ENCODE measurements around the gene FGFBP2.

Gene FGFBP2

DNA sequence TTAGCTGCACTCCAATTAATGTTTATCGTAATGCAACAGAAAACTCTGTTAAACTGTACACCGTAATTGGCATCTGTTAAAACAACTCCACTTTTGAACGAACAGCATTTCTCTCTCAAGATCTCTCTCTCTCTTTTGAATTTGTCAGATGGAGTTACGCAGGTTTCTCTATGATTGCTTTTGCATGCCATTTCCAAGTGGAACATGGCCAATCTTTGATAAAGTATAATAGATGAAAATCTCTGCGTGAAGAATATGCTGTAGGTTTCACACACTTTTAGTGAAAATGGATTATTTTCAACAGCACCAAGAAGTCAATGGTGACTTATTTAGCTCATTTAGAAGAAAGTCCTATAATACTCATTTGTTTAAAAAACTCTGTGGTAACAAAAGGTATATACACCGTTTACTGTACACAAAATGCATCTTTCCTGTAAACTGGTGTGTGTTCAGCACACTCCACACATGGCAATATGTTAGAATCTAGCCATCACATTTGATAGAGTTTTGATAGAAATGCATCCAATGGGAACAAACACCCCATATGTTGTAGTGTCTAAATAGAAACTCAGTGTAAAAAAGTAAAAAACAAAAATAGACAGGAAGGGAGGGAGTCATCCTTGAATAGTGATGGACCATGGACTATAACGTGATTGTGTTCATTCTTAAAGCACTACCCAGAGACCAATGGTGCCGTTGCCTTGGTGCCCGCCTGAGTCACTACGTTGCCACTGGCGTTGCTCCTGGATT, 5.8 kb upstream of the FGFBP2 start:
- Histone ChIP-seq H3K4me3 (ENCODE audit: low read length) (no peak overlapping the region), H3F3A (ENCODE audit: insufficient read depth, low read length) (no peaks in the 10 kb centered on the region), H3K27ac (ENCODE audit: low read length) (no peak overlapping the region), H3K27me3 (replicated peaks; ENCODE audit: insufficient read depth, low read length) (no peaks in the 10 kb centered on the region), H3K4me2 (ENCODE audit: low read depth, low read length) (no peak overlapping the region), H2AFZ (ENCODE audit: low read length) (no peak overlapping the region), H3K9me3 (replicated peaks; ENCODE audit: insufficient read depth, low read length) (no peaks in the 10 kb centered on the region), H4K20me1 (ENCODE audit: insufficient read depth, low read length) (no peaks in the 10 kb centered on the region), H3K9ac (ENCODE audit: low read length) (no peak overlapping the region), H3K36me3 (replicated peaks; ENCODE audit: insufficient read depth, low read length) (no peaks in the 10 kb centered on the region), H3K9me2 (replicated peaks; ENCODE audit: insufficient read depth, low read length) (no peaks in the 10 kb centered on the region), H3K4me1 (ENCODE audit: low read length) (no peaks in the 10 kb centered on the region), H3K79me2 (ENCODE audit: low read length) (no peaks in the 10 kb centered on the region)
- no peak for DNase-seq
- TF ChIP-seq EZH2 (optimal IDR thresholded peaks at IDR 0.05; ENCODE audit: low read depth, low read length) (no peak), EZH2phosphoT487 (IDR thresholded peaks at IDR 0.05; ENCODE audit: low read length) (no peak)
- TF ChIP-seq, protein P1, sequence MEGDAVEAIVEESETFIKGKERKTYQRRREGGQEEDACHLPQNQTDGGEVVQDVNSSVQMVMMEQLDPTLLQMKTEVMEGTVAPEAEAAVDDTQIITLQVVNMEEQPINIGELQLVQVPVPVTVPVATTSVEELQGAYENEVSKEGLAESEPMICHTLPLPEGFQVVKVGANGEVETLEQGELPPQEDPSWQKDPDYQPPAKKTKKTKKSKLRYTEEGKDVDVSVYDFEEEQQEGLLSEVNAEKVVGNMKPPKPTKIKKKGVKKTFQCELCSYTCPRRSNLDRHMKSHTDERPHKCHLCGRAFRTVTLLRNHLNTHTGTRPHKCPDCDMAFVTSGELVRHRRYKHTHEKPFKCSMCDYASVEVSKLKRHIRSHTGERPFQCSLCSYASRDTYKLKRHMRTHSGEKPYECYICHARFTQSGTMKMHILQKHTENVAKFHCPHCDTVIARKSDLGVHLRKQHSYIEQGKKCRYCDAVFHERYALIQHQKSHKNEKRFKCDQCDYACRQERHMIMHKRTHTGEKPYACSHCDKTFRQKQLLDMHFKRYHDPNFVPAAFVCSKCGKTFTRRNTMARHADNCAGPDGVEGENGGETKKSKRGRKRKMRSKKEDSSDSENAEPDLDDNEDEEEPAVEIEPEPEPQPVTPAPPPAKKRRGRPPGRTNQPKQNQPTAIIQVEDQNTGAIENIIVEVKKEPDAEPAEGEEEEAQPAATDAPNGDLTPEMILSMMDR (IDR thresholded peaks at IDR 0.05; ENCODE audit: low read length), result no peak

DNA sequence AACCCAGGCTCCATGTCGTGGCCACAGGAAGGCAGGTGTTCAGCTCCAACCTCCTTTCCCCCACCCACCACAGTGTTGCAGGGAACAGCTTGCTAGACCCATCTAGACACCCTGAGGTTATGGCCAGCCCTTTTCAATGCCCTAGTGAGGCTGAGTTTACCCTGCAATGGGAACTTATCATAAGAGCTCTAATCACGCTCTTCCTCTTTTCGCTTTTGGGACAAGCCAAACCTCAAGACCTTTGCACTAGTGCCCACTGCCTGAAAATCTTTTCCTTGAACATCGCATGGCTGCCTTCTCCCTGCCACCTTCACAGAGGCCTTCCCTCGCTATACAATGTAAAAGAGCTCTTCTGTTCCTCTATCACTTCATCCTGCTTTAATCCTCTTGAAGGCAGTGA, 2.4 kb upstream of the FGFBP2 start:
- Histone ChIP-seq H2AFZ (ENCODE audit: low read length) (no peak overlapping the region), H3K4me1 (ENCODE audit: low read length) (no peaks in the 10 kb centered on the region), H3K9ac (ENCODE audit: low read length) (no peak overlapping the region), H3K4me2 (ENCODE audit: low read depth, low read length) (no peak overlapping the region), H3K27me3 (replicated peaks; ENCODE audit: insufficient read depth, low read length) (no peaks in the 10 kb centered on the region), H4K20me1 (ENCODE audit: insufficient read depth, low read length) (no peaks in the 10 kb centered on the region), H3K36me3 (replicated peaks; ENCODE audit: insufficient read depth, low read length) (no peaks in the 10 kb centered on the region), H3K9me2 (replicated peaks; ENCODE audit: insufficient read depth, low read length) (no peaks in the 10 kb centered on the region), H3K4me3 (ENCODE audit: low read length) (no peak overlapping the region), H3K79me2 (ENCODE audit: low read length) (no peaks in the 10 kb centered on the region), H3K27ac (ENCODE audit: low read length) (no peak overlapping the region), H3K9me3 (replicated peaks; ENCODE audit: insufficient read depth, low read length) (no peaks in the 10 kb centered on the region), H3F3A (ENCODE audit: insufficient read depth, low read length) (no peaks in the 10 kb centered on the region)
- no peak for DNase-seq
- TF ChIP-seq, protein P1 (IDR thresholded peaks at IDR 0.05; ENCODE audit: low read length), result no peak
- TF ChIP-seq EZH2 (optimal IDR thresholded peaks at IDR 0.05; ENCODE audit: low read depth, low read length) (no peak), EZH2phosphoT487 (IDR thresholded peaks at IDR 0.05; ENCODE audit: low read length) (no peak)

DNA sequence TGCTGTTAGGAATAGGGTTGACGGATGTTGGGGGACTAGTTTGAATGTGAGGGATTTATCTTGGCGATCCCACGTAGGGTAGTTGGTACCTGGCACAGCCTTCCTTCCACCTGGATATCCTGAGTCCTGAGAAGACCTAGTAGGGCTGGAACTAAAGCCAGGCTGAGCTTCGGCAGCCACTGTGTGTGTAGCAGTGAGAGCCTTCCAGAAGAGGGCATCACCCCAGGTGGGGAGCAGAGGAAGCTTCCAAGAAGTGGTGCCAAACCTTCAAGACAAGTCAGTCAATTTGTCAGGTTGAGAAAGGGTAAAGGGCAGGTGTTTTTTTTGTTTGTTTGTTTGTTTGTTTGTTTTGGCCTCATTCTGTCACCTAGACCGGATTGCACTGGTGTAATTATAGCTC, 1.2 kb upstream of the FGFBP2 start:
- no peak for TF ChIP-seq EZH2 (optimal IDR thresholded peaks at IDR 0.05; ENCODE audit: low read depth, low read length)
- TF ChIP-seq EZH2phosphoT487 (IDR thresholded peaks at IDR 0.05; ENCODE audit: low read length), result no peak
- TF ChIP-seq, protein P1 (IDR thresholded peaks at IDR 0.05; ENCODE audit: low read length), result no peak
- no peaks in the 10 kb centered on the region for H3F3A ChIP-seq (ENCODE audit: insufficient read depth, low read length)
- no peaks in the 10 kb centered on the region for H3K36me3 ChIP-seq (replicated peaks; ENCODE audit: insufficient read depth, low read length)
- H3K27ac ChIP-seq (ENCODE audit: low read length), result no peak overlapping the region
- H3K4me1 ChIP-seq (ENCODE audit: low read length), result no peaks in the 10 kb centered on the region
- no peaks in the 10 kb centered on the region for H3K9me3 ChIP-seq (replicated peaks; ENCODE audit: insufficient read depth, low read length)
- no peaks in the 10 kb centered on the region for H4K20me1 ChIP-seq (ENCODE audit: insufficient read depth, low read length)
- no peak for DNase-seq
- H2AFZ ChIP-seq (ENCODE audit: low read length), result no peak overlapping the region
- H3K4me2 ChIP-seq (ENCODE audit: low read depth, low read length), result no peak overlapping the region
- no peaks in the 10 kb centered on the region for H3K9me2 ChIP-seq (replicated peaks; ENCODE audit: insufficient read depth, low read length)
- H3K4me3 ChIP-seq (ENCODE audit: low read length), result no peak overlapping the region
- H3K79me2 ChIP-seq (ENCODE audit: low read length), result no peaks in the 10 kb centered on the region
- H3K9ac ChIP-seq (ENCODE audit: low read length), result no peak overlapping the region
- H3K27me3 ChIP-seq (replicated peaks; ENCODE audit: insufficient read depth, low read length), result no peaks in the 10 kb centered on the region

Data from MM.1S (cell line).